ENCODE measurements around the gene GALR3.

DNA sequence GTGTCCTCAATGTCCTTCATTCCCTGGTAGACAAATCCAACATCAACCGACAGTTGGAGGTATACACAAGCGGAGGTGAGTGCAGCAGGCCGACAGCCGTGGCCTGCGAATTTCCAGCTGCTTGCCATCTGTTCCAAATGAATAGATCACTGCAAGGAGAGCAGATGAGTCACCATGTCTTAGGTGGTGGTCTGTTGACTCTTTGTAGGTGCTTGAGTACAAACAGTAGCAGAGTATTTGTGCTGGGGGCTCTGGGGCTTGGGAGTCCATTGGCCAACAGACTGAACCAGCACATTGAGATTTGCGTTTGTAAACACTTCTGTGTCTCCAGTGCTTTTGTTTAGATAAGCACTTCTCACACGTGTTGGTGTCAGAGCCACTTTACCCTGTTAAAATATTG lies 47.1 kb downstream of the GALR3 start:
- TF ChIP-seq, protein P1, sequence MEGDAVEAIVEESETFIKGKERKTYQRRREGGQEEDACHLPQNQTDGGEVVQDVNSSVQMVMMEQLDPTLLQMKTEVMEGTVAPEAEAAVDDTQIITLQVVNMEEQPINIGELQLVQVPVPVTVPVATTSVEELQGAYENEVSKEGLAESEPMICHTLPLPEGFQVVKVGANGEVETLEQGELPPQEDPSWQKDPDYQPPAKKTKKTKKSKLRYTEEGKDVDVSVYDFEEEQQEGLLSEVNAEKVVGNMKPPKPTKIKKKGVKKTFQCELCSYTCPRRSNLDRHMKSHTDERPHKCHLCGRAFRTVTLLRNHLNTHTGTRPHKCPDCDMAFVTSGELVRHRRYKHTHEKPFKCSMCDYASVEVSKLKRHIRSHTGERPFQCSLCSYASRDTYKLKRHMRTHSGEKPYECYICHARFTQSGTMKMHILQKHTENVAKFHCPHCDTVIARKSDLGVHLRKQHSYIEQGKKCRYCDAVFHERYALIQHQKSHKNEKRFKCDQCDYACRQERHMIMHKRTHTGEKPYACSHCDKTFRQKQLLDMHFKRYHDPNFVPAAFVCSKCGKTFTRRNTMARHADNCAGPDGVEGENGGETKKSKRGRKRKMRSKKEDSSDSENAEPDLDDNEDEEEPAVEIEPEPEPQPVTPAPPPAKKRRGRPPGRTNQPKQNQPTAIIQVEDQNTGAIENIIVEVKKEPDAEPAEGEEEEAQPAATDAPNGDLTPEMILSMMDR (IDR thresholded peaks at IDR 0.05) = no peak
- no peak for TF ChIP-seq POLR2A (IDR thresholded peaks at IDR 0.05)
- TF ChIP-seq EP300 (IDR thresholded peaks at IDR 0.05) = no peak
